NB4 (cell line): ENCODE data around the gene TCEA3.

ENCODE experiments used
- POLR2A ChIP-seq: IDR thresholded peaks from 2 replicates; pipeline ENCODE4 v1.6.1; 2011; ENCODE audit warnings: mild to moderate bottlenecking; ENCODE audit not compliant: insufficient read length; ENCODE audit errors: extremely low read depth
- TF ChIP-seq, protein P1 (sequence below): IDR thresholded peaks from one replicate; pipeline ENCODE4 v1.5.1; 2012; ENCODE audit warnings: low read depth, low read length
- TF ChIP-seq, protein P2 (sequence below): IDR thresholded peaks from 2 replicates; pipeline ENCODE4 v1.6.1; 2011; ENCODE audit warnings: low read depth, low read length

DNA sequence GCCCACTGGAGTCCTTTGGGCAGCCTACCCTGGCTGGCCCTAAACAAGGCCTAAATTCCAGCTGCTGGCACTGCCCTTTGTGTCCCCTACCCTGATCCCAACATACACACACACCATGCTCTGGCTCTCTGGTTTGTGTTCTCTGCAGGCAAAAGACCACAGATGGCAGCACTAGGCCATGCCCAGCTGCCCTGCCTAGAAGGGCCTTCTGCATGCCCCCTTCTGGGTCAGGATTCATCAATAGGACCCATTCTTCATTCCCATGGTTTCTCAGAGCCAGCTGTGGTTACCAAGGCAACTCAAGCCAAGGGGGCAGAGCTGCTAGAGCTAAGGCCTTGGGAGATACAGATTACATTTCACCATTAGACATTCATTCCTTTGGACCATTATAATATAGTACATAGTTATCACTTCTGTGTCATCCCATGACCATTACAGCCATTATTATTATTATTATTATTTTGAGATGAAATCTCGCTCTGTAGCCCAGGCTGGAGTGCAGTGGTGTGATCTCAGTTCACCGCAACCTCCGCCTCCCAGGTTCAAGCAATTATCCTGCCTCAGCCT, 42.0 kb upstream of the TCEA3 start:
- TF ChIP-seq, protein P1, sequence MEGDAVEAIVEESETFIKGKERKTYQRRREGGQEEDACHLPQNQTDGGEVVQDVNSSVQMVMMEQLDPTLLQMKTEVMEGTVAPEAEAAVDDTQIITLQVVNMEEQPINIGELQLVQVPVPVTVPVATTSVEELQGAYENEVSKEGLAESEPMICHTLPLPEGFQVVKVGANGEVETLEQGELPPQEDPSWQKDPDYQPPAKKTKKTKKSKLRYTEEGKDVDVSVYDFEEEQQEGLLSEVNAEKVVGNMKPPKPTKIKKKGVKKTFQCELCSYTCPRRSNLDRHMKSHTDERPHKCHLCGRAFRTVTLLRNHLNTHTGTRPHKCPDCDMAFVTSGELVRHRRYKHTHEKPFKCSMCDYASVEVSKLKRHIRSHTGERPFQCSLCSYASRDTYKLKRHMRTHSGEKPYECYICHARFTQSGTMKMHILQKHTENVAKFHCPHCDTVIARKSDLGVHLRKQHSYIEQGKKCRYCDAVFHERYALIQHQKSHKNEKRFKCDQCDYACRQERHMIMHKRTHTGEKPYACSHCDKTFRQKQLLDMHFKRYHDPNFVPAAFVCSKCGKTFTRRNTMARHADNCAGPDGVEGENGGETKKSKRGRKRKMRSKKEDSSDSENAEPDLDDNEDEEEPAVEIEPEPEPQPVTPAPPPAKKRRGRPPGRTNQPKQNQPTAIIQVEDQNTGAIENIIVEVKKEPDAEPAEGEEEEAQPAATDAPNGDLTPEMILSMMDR: no peak
- TF ChIP-seq POLR2A: no peak
- TF ChIP-seq, protein P2, sequence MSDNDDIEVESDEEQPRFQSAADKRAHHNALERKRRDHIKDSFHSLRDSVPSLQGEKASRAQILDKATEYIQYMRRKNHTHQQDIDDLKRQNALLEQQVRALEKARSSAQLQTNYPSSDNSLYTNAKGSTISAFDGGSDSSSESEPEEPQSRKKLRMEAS: no peak
